ENCODE data around the gene GLDN. TPM values are rescaled to one million over a fixed set of nuclear protein-coding genes. Genes with fewer than 3 reads are reported as not detected.

GLDN gene
- total RNA-seq, 1 experiment from 2014 or later = 1.3 TPM

DNA sequence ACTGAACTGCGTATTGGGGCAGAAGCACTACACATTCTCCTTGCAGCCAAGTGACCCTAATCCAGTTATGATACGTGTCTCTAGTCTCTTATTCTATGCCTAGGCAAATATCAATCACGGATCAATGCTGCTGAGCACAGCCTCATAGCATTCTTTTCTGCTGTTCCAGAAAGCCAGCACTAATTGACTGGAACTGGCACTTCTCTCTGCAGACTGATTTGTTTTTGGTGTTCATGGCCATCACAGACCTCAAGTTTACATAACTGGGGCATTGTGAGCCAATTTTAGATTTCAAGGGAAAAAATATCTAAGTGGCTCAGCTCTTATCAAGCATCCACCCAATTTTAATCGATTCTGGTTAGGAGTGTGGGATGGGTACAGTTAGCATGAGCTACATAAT lies 37.9 kb downstream of the GLDN start:
- no peaks in the 10 kb centered on the region for H3K9me3 Mint-ChIP-seq
- Histone ChIP-seq H3K14ac (ENCODE audit: insufficient read depth, low read length) (no peak overlapping the region), H4K5ac (ENCODE audit: insufficient read length, low read depth, low read length) (no peak overlapping the region), H4K91ac (ENCODE audit: insufficient read length, low read depth, low read length) (no peak overlapping the region), H2BK12ac (ENCODE audit: insufficient read length, low read depth, low read length) (no peak overlapping the region), H4K20me1 (ENCODE audit: control insufficient read depth, insufficient read depth, insufficient read length) (no peaks in the 10 kb centered on the region), H2BK120ac (ENCODE audit: low read depth, low read length, poor library complexity, severe bottlenecking) (no peak overlapping the region), H3K9me3 (ENCODE audit: control insufficient read depth, low read depth, low read length) (no peaks in the 10 kb centered on the region), H2BK15ac (ENCODE audit: low read depth, low read length) (no peak overlapping the region), H2BK20ac (ENCODE audit: low read depth, low read length, poor library complexity, severe bottlenecking) (no peak overlapping the region), H3K4me1 (ENCODE audit: insufficient read depth, low read length) (no peaks in the 10 kb centered on the region), H3K4ac (ENCODE audit: low read depth, low read length) (no peak overlapping the region), H3K56ac (ENCODE audit: insufficient read length, low read depth, low read length) (no peak overlapping the region), H3T11ph (ENCODE audit: low read length) (no peak overlapping the region), H2AFZ (ENCODE audit: low read length) (no peak overlapping the region), H2BK5ac (ENCODE audit: insufficient read length, low read length) (no peak overlapping the region), H3K23ac (ENCODE audit: insufficient read length, low read depth, low read length) (no peak overlapping the region), H3K79me2 (ENCODE audit: insufficient read depth, low read length) (no peaks in the 10 kb centered on the region), H3K4me2 (ENCODE audit: insufficient read depth, insufficient read length, low read length) (no peak overlapping the region), H3K18ac (ENCODE audit: insufficient read length, low read depth, low read length) (no peak overlapping the region), H3K79me1 (ENCODE audit: insufficient read depth, low read depth, low read length, poor library complexity, severe bottlenecking) (no peaks in the 10 kb centered on the region), H2AK5ac (ENCODE audit: insufficient read length, low read length) (no peak overlapping the region), H3K9ac (ENCODE audit: extremely low read depth, insufficient read length, low read length) (no peak overlapping the region), H4K8ac (replicated peaks; ENCODE audit: insufficient read length, low read depth, low read length) (no peak overlapping the region), H3K23me2 (ENCODE audit: insufficient read length, low read depth, low read length, poor library complexity, severe bottlenecking) (no peaks in the 10 kb centered on the region), H3K27ac (ENCODE audit: insufficient read length, low read depth, low read length) (no peak overlapping the region), H3K27me3 (ENCODE audit: insufficient read depth, low read length) (no peaks in the 10 kb centered on the region)
- no peak overlapping the region for H3K27ac Mint-ChIP-seq
- DNase-seq = no peak
- TF ChIP-seq, protein P1, sequence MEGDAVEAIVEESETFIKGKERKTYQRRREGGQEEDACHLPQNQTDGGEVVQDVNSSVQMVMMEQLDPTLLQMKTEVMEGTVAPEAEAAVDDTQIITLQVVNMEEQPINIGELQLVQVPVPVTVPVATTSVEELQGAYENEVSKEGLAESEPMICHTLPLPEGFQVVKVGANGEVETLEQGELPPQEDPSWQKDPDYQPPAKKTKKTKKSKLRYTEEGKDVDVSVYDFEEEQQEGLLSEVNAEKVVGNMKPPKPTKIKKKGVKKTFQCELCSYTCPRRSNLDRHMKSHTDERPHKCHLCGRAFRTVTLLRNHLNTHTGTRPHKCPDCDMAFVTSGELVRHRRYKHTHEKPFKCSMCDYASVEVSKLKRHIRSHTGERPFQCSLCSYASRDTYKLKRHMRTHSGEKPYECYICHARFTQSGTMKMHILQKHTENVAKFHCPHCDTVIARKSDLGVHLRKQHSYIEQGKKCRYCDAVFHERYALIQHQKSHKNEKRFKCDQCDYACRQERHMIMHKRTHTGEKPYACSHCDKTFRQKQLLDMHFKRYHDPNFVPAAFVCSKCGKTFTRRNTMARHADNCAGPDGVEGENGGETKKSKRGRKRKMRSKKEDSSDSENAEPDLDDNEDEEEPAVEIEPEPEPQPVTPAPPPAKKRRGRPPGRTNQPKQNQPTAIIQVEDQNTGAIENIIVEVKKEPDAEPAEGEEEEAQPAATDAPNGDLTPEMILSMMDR (conservative IDR thresholded peaks at IDR 0.05) = no peak
- no peaks in the 10 kb centered on the region for H3K36me3 Mint-ChIP-seq (ENCODE audit: insufficient read depth in 1 of 3, low read depth in 3 of 3)
- peaks cover 4 to 7% of the 10 kb centered on the region in 2 experiments for H3K4me1 Mint-ChIP-seq
- no CpG with 5 or more reads among the region's 4 CpGs for WGBS (ENCODE audit: extremely low coverage, insufficient read length, low lambda C conversion rate)
- no peak overlapping the region for H3K4me3 Mint-ChIP-seq
- no peaks in the 10 kb centered on the region; the same call in 1 of the 2 replicates for H3K27me3 Mint-ChIP-seq (ENCODE audit: low read depth)
